ENCODE results near the gene PLA2R1.

The PLA2R1 gene

DNA sequence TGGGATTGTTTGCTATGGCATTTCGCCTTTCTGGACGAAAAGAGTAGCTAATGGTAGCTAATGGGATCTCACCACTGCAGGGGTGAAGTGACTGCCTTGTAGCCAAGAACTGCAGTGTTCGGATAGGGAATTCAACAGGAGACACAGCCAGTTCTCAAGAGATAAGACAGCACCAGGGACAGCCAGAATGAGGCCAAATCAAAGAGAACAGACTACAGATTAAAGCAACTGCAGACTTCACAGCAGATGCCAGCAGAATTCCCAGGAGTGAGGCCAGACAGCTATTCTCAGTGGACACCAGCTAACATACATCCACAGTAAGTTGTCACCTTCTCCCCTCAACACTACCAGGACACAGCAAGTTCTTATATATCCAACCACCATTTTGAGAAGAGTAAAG lies 124.0 kb downstream of the PLA2R1 start:
- DNase-seq (ENCODE audit: low read depth in 2 of 2, low spot score in 1 of 2) = no peak

DNA sequence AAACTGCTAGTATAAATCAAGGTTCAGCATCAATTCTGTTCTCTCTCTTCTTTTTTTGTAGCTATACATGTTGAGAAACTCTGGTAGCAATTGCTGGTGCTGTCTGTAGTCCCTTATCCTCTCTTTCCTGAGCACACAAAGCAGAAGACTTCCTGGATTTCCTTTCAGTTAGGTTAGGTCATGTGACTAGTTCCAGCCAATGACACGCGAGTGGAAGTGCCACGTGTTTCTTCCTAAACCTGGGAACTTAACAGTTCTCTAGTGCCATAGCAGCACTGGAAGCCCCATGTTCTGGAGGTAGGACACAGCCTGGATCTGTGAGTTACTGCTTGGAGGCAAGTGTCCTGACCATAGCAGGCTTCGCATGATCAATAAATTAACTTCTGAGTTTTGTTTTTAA lies 125.9 kb downstream of the PLA2R1 start:
- no peak for DNase-seq (ENCODE audit: low read depth in 2 of 2, low spot score in 1 of 2)

DNA sequence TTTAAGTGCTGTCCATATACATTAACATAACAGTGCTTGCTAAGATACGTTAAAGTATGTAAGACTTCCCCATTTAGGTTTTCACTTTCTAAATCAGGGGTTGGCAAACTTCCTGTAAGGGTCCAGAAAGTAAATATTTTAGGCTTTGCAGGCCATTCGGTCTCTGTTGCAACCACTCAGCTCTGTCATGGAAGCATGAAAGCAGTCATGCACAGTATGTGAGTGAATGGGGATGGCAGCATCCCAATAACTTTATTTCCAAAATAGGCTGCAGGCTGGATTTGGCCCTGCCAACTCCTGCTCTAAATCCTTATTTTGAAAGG lies 128.7 kb downstream of the PLA2R1 start:
- DNase-seq (ENCODE audit: low read depth in 2 of 2, low spot score in 1 of 2) = no peak

DNA sequence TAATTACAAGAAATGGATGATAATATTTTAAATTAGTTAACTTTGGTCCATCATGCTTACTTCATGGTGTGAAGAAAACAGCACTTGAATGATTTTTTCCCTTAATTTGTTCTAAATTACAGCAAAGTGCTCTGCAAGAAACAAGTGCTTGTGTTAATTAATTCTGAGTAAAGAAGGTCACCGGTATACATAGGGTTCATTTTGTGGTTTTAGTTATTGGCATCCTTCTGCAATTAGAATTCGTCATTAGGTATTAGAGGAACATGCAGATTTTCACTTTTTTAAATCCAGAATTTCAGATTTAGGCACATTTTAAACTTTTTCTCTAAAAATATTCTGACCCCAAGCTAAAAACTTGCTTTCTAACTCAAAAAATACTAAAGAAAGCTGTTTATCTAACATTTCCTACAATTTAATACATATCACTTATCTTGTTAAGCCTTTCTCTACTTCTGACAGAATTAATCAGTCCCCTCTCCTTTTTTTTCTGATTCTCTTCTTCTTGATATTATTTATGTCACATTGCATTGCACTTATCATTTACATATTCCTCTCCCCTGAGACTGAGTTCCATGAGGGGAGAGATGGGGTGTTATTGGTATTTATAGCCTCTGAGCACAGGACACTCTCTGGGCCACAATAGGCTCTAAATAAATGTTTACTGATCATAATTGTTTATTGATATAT lies 129.2 kb downstream of the PLA2R1 start:
- DNase-seq (ENCODE audit: low read depth in 2 of 2, low spot score in 1 of 2) = no peak

DNA sequence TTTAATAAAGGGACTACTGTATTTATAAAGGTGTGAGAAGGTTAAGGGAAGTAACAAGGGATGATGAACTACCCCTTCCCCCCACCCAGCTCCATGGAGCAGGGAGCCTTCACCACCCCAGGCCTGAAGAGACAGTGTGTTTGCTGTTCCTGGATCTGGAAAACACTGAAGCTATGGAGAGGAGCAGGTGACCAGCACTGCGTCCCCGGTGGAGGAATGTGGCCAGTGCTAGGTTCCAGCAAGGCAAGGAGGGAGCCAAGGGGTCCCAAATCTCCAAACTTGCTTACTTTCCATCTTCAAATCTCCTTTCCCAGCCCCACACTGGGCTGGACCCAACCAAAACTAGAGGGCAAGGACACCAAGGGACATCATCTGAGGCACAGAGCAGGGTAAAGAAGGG lies 135.7 kb downstream of the PLA2R1 start:
- DNase-seq (ENCODE audit: low read depth in 2 of 2, low spot score in 1 of 2) = no peak

DNA sequence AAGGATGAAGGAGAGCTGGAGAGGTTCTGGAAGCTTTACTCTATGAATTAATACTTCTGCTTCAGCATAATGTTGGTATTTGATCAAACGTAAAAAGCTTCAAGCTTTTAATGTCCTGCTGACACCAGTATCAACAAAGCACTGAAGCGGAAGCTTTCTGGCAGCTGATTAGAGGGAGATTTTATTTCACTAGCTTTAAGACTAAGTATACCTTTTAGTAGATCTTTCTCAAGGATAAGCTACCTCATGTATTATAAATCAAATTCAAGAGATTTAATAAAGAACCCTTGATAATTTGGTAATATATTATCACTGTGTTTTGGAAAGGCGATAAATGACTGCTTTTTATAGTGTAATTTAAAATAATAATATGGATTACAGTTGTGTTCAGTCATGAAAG lies 136.4 kb downstream of the PLA2R1 start:
- DNase-seq (ENCODE audit: low read depth in 2 of 2, low spot score in 1 of 2) = no peak

DNA sequence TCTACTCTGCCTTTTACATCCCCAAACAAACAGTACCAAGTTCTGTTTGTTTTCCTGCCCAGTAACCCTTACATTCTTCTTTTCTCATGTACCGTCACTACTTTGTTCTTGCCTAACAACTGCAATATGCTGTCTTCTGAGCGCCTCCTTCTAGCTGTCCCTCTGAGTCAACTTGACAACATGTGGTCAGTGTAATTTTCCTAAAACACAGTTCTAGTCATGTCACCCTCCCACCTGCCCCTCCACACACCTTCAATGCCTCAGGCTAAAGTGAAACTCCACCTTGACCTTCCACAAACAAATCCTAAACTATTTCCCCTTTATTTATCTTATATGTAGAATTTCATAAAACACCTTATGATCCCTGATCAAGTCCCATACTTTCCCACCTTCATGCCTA lies 139.9 kb downstream of the PLA2R1 start:
- no peak for DNase-seq (ENCODE audit: low read depth in 2 of 2, low spot score in 1 of 2)

DNA sequence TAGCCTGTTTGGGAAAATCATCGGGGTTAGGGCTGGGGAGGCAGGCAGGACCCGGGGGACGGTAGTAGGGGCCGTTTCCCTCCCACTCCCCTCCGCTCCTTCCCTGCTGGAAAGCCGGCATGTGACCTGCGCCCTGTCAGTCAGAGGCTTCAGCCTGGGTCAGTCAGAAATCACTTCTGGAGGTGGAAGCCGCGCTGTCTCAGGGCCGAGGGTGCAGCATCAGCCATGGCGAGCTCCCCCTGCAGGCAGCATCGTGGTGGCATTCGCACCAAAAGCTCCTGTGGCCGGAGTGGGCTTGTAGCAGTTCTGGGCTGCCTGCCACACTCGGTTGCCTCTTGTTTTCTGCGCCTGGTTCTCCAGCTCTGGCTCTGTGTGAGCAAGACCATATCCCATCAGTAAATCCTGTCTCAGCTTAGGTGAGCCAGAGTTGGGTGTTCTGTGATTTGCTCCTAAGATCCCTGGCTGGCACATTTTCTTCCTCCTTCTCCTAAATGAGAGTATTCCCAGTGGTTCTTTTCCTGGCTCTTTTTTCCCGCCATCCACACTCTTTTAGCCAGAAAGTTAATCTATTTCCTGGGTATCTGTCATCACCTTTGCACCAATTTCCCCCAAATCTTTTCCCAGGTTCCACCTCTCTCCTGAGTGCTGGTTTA lies 140.5 kb downstream of the PLA2R1 start:
- DNase-seq (ENCODE audit: low read depth in 2 of 2, low spot score in 1 of 2) = peak; percentile 38 to 47

DNA sequence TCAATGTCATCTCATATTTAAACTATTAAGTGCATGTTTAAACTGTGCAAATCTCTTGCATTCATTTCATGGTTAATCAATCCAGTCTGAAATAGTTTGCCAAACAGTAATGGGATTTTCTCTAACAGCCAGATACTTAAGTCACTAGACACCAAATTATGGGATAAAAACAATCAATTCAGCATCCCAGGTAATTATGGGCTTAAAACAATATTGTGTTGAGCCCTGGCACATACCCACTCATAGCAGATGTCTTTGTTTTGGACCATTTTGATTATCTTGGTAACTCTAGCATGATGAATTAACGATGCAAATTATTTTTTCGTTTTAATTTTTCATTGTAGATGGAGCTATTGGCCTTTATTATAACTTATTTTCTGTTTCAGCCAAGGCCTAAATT lies 145.9 kb downstream of the PLA2R1 start:
- DNase-seq (ENCODE audit: low read depth in 2 of 2, low spot score in 1 of 2) = no peak

DNA sequence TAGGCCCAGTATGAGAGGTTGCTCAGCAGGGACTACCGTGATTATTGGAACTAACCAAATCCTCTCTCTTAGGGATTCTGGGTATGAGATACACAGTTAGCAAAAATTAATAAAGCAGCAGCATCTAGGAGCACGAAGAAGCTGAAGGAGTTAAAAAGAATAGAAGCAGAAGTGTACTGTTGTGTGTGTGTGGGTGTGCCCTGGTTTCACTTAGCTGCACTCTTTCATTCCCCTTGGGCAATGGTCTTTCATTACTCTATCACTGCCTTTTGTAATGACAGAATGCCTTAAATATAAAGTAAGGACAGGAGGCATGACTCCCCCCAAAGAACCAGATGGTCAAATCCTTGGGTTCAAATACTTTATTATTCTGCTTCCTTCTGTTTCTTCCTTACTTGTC lies 148.5 kb downstream of the PLA2R1 start:
- no peak for DNase-seq (ENCODE audit: low read depth in 2 of 2, low spot score in 1 of 2)

DNA sequence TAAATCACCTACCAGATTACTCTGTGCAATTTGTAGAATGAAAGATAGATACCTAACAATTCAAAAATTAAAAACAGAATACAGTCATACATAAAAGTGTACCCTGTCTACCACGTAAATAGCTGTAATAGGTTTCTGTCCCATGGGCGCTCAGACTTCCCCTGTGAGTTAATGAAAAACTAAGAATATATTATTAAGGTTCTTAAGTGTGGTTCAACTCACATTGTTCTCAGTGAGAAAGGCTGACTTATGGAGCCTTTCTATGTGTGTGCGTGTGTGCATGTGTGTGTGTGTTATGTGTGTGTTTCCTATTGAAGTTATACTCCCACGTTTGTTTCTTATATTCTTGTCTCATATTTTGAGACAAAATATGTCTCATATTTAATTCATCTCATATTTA lies 149.8 kb downstream of the PLA2R1 start:
- no peak for DNase-seq (ENCODE audit: low read depth in 2 of 2, low spot score in 1 of 2)

DNA sequence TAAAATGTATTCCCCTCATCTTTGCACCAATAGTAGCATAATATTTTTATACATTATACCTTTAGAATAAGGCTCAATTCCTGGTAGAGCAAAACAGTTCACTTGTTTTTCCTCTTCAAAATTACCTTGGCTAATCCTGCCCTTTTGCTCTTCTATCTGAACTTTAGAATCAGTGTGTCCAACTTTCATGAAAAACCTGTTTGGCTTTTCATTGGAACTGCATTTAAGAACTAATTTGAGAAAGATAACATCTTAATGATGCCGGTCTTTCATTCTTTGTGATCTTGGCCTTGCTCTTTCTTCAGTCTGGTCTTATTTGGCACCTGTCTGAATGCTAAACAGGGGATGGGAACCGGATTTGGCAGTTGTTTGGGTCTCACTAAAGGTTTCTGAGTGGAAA lies 151.5 kb downstream of the PLA2R1 start:
- no peak for DNase-seq (ENCODE audit: low read depth in 2 of 2, low spot score in 1 of 2)

DNA sequence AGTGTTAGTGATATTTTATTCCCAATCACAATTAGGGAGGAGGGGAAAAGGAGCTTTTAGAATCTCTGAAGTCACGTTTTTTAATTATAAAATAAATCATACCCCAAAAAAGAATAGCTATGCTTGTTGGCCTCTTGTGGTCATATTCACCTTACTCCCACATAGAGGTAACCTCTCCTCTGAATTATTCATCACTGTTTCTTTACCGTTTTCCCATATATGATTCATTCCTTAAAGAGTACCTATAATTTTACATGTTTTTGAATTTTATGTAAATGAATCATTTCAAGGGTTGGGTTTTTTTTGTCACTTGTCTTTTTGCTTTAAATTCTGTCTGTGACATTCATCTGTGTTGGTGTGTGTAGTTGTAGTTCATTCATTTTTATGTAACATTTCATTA lies 153.8 kb downstream of the PLA2R1 start:
- DNase-seq (ENCODE audit: low read depth in 2 of 2, low spot score in 1 of 2) = no peak

DNA sequence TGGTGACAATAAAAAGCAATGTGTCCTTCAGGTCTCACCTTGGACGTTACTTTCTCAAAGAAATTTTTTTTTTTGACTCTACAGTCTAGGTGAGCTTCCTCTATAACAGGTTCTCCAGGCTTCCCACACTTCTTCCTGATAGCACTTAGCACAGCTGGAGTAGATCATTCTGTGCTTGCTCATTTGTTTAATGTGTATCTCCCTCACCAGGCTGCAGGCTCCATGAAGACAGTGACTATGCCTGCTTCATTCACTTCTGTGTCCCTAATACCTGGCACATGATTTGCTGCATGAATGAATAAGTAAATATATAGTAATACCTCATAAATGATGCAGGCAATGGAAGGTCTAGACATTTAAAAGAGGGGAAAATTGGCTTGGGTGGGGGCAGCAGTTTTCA lies 154.5 kb downstream of the PLA2R1 start:
- DNase-seq (ENCODE audit: low read depth in 2 of 2, low spot score in 1 of 2) = no peak

DNA sequence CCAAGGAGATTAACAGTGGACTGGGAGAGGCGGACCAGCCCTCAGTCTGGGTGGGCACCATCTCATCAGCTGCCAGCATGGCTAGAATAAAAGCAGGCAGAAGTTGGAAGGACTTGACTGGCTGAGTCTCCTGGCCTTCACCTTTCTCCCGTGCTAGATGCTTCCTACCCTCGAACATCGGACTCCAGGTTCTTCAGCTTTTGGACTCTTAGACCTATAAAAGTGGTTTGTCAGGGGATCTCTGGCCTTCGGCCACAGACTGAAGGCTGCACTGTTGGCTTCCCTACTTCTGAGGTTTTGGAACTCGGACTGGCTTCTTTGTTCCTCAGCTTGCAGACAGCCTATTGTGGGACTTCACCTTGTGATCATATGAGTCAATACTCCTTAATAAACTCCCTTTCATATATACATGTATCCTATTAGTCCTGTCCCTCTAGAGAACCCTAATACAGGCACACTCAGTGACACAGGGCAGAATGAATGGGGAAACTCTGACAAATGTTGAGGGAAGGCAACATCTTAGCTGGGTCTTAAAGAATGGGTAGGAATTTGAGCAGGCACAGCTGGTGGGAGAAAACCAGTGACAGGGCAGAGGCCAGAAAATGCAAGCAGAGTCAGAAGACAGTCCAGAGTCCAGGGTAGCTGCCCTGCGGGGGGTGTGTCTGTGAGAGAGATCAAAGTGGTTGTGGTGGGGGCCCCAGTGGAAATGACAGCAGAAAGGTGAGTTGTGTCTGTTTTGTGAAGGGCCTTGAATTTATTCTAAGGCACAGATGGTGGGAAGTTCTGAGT lies 156.3 kb downstream of the PLA2R1 start:
- no peak for DNase-seq (ENCODE audit: low read depth in 2 of 2, low spot score in 1 of 2)

DNA sequence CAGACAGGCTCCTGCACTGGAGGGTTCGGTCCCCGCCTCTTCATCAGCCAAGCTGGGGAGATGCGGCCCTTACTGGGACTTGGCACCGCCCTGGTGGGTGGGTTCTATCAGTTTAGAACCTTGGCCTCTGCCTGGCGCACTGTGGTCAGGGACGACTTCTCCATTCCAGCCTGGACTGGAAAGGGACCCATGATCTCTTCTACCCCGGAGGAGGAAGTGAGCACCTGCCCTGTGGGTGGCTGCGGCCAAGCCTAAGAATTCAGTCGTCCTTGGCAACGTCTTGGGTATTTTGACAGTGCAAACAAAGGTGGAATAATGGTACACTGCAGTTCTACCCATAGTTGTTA lies 157.5 kb downstream of the PLA2R1 start:
- no peak for DNase-seq (ENCODE audit: low read depth in 2 of 2, low spot score in 1 of 2)

DNA sequence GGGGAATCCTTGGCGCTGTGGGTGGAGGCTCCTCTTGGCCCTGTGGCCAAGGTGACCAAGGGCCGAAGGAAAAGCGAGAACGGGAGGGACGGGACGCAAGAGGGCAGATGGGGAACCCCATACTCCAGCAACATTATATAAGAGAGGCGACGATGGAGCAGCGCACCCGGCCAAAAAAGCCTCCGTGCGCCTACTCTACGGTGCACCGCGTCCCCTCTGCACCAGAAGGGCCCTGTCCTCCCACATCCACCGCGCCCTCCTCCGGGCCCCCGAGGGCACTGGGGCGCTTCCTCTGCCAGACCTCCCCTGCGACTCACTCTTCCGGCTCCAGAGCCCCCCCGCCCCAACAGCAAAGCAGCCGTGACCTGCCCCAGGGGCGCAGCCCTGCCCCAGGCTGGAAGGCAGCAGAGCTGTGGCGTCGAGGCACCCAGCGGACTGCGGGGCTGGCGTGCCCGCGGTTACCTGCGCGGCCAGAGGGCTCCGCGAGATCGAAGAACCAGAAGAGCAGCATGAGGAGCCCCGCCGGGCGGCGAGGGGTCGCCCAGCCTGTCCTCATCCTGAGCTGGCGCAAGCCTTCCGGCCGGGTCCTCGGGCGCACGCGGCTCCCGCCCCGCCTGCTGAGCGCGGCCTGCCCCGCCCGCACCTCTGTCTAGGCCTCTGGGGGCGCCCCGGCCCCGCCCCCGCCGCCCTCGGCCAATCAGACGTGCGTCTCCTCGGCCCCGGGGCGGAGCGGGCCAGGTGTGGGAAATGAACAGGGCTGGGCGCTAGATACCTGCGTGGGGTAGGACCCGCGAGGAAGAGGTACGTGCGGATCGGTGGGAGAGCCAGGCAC lies 158.1 kb downstream of the PLA2R1 start, which contains the start of gene LY75:
LY75 (minus strand) TSS at position 630 of the 832 bp plus-strand sequence.
- DNase-seq (ENCODE audit: low read depth in 2 of 2, low spot score in 1 of 2) = peak; percentile 52 to 76

DNA sequence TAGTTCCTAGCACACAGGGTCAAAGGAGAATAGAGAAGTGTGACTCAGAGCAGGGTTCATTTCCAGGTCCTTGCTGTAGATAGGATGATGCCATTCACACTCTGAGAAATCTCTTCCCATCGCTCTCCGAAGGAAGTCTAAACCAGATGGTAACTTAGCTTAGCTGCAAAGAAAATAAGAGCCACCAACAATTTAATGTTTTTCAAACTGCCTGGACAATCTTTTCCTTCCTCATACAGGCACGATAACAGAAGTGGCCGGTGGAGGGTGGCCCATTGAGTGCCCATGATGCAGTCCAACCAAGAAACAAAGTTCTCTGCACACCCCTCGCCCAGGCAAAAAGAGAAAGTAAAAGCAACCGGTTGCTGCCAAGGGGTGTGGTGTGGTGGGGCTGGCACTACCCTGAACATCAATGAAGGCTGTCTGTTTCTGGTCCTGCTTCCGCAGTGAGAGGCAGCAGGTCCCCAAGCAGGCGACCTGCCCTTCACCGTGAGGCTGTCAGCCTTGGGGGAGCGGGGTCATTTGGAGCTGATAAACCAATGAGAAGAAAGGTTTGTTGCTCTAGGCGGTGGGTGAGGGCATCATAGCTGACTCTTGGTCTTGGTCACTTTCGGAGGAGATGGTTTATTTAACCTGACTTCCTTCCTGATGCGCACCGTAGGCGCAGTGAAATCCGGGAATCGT lies 158.8 kb downstream of the PLA2R1 start:
- DNase-seq (ENCODE audit: low read depth in 2 of 2, low spot score in 1 of 2) = peak; percentile 27 to 31

DNA sequence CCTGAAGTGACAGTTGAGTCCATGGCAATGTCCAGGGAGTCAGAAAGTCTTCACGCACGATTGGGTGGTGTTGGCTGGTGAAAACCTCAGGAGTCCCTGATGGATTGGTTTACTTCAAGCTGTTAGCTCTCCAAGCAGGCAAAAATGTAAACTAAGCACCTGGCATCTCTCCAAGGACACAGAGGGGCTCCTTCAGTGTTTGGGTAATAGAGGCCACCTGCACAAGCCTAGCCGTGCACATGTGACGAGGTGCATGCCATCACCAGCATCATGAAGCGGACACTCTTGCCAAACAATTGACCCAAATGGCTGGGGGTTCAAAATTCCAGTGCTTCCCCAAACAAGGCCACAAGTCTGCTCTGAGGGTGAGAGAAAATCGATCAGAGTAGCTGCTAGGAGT lies 159.7 kb downstream of the PLA2R1 start:
- DNase-seq (ENCODE audit: low read depth in 2 of 2, low spot score in 1 of 2) = no peak

DNA sequence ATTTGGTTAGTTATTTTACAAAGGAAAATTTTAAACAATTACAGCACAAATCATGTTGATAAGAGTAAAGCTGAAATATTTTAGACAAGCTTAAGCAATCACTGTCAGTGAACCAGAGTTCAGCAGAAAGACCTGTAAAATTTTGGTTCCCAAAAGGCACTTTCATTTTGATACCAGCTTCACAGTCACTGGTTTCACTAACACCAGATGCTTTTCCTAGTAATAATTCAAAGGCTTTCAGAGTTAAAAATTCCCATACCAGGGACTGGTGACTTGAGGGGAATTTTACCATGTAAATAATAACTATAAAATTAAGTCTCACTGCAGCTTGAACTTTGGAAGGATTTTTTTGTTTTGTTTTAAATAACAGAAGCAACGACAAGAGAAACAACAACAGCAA lies 162.1 kb downstream of the PLA2R1 start:
- no peak for DNase-seq (ENCODE audit: low read depth in 2 of 2, low spot score in 1 of 2)

DNA sequence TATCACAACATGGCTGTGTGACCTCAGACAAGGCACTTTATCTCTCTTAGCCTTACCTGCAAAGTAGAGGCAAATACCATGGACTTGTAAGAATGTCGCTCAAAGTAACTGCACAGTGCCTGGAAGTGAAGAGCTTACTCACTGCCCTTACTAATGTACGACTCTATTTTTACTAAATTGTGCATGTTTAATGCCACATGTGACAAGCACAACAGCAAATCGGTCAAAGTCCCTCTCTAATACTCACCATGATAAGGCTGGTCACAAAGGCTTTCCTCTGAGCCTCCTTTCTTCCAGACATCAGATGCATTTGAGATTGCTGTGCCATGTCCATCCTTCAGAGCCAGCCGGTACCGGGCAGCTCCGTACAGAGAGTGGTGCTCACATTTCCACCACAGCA lies 164.0 kb downstream of the PLA2R1 start:
- DNase-seq (ENCODE audit: low read depth in 2 of 2, low spot score in 1 of 2) = no peak

All from stimulated activated CD8-positive, alpha-beta memory T cell treated with anti-CD3 and anti-CD28 coated beads, Interleukin-4, amount 100 ng/mL, for 4 hours (primary cell).